Large intestine (tissue), 3 donors: Measurements from ENCODE around the gene KRT37. TPM values are rescaled to one million over a fixed set of nuclear protein-coding genes. Genes with fewer than 3 reads are reported as not detected.
"Not testable (repeated sequence)": the region's sequence is repeated elsewhere in the genome, so short reads cannot be mapped to it uniquely, and the experiment has no call there.

Experiments used
- DNase-seq, 2 donors: peaks; one replicate each; pipeline versions ENCODE4 v3.0.0 to v3.0.0-alpha.2; 2013
- H3K27ac ChIP-seq: one replicate; pipeline ENCODE4 v1.5.1; 2013; ENCODE audit warnings: low read length
- H3K27me3 ChIP-seq: 2 replicates; pipeline ENCODE4 v1.6.1; 2013; ENCODE audit warnings: low read length; ENCODE audit not compliant: control insufficient read depth, insufficient read depth
- H3K36me3 ChIP-seq: 2 replicates; pipeline ENCODE4 v1.6.1; 2013; ENCODE audit warnings: low read length; ENCODE audit not compliant: control insufficient read depth, insufficient read depth
- H3K4me1 ChIP-seq: one replicate; pipeline ENCODE4 v1.6.1; 2013; ENCODE audit warnings: low read length; ENCODE audit not compliant: control insufficient read depth, insufficient read depth
- H3K4me3 ChIP-seq: one replicate; pipeline ENCODE4 v1.5.1; 2013; ENCODE audit warnings: low read length
- H3K9me3 ChIP-seq: one replicate; pipeline ENCODE4 v1.6.1; 2013; ENCODE audit warnings: mild to moderate bottlenecking, low read depth, low read length, moderate library complexity; ENCODE audit not compliant: control insufficient read depth
- WGBS: methylation state at CpG from one replicate; pipeline ENCODE4 v1.1.5; 2013; ENCODE audit warnings: low lambda C conversion rate; ENCODE audit not compliant: insufficient coverage; 5-methylcytosine and 5-hydroxymethylcytosine counted together
- polyA plus RNA-seq: library from polyadenylated mRNA; unstranded; fragments of 120-200 nt; gene quantifications from one replicate; pipeline ENCODE4 v1.2.1, GENCODE V29; 2013

KRT37 gene
- polyA plus RNA-seq, 1 donor: not detected

- not testable (repeated sequence) for DNase-seq, H3K9me3 ChIP-seq
- WGBS: no CpG with 5 or more reads among the region's 7 CpGs
Measured at GRCh38 chr17:41380091-41380490, 44.3 kb downstream of the KRT37 start.

GRCh38 chr17:41377546-41377945 lies 46.8 kb downstream of the KRT37 start:
- no peaks in the 10 kb centered on the region for H3K9me3 ChIP-seq
- H3K36me3 ChIP-seq: no peaks in the 10 kb centered on the region
- H3K27ac ChIP-seq: no peak overlapping the region
- WGBS: no CpG with 5 or more reads among the region's 2 CpGs
- H3K27me3 ChIP-seq: peaks cover 7% of the 10 kb centered on the region
- no peak for DNase-seq
- H3K4me3 ChIP-seq: no peak overlapping the region
- no peaks in the 10 kb centered on the region for H3K4me1 ChIP-seq

More at GRCh38 chr17:41380091-41380490, 44.3 kb downstream of the KRT37 start:
- H3K36me3 ChIP-seq, H3K27ac ChIP-seq, H3K4me1 ChIP-seq, H3K4me3 ChIP-seq, H3K27me3 ChIP-seq: not testable (repeated sequence)

Other genes starting within 250 kb of the KRT37 start
- gene KRTAP4-2, start 246.4 kb downstream of the KRT37 start, polyA plus RNA-seq: not detected
- gene KRTAP4-1, start 239.7 kb downstream of the KRT37 start, polyA plus RNA-seq: not detected
- gene KRTAP9-1, start 234.7 kb downstream of the KRT37 start, polyA plus RNA-seq: not detected
- gene KRTAP9-2, start 197.9 kb downstream of the KRT37 start, polyA plus RNA-seq: not detected
- gene KRTAP9-3, start 192.1 kb downstream of the KRT37 start, polyA plus RNA-seq: not detected
- gene KRTAP9-8, start 186.6 kb downstream of the KRT37 start, polyA plus RNA-seq: not detected
- gene KRTAP9-4, start 174.9 kb downstream of the KRT37 start, polyA plus RNA-seq: not detected
- gene KRTAP9-9, start 169.2 kb downstream of the KRT37 start, polyA plus RNA-seq: not detected
- not detected for gene KRTAP9-6, start 159.2 kb downstream of the KRT37 start, polyA plus RNA-seq
- gene KRTAP9-7, start 148.9 kb downstream of the KRT37 start, polyA plus RNA-seq: not detected
- not detected for gene KRTAP29-1, start 121.7 kb downstream of the KRT37 start, polyA plus RNA-seq
- gene KRTAP16-1, start 115.3 kb downstream of the KRT37 start, polyA plus RNA-seq: not detected
- 0.07 TPM for gene KRTAP17-1, start 108.9 kb downstream of the KRT37 start, polyA plus RNA-seq
- not detected for gene KRT33A, start 73.8 kb downstream of the KRT37 start, polyA plus RNA-seq
- gene KRT33B, start 54.8 kb downstream of the KRT37 start, polyA plus RNA-seq: not detected
- gene KRT34, start 42.3 kb downstream of the KRT37 start, polyA plus RNA-seq: not detected
- not detected for gene KRT31, start 27.0 kb downstream of the KRT37 start, polyA plus RNA-seq
- not detected for gene KRT38, start 16.4 kb upstream of the KRT37 start, polyA plus RNA-seq
- gene KRT32, start 42.8 kb upstream of the KRT37 start, polyA plus RNA-seq: not detected
- gene KRT35, start 56.6 kb upstream of the KRT37 start, polyA plus RNA-seq: not detected
- gene KRT36, start 65.3 kb upstream of the KRT37 start, polyA plus RNA-seq: 0.03 TPM
- 0.94 TPM for gene KRT13, start 81.0 kb upstream of the KRT37 start, polyA plus RNA-seq
- gene KRT15, start 94.3 kb upstream of the KRT37 start, polyA plus RNA-seq: 0.79 TPM
- gene KRT19, start 103.7 kb upstream of the KRT37 start, polyA plus RNA-seq: 81.9 TPM
- not detected for gene KRT9, start 147.5 kb upstream of the KRT37 start, polyA plus RNA-seq
- gene KRT14, start 162.3 kb upstream of the KRT37 start, polyA plus RNA-seq: 0.07 TPM
- gene KRT16, start 188.2 kb upstream of the KRT37 start, polyA plus RNA-seq: not detected
- 1.1 TPM for gene KRT17, start 200.0 kb upstream of the KRT37 start, polyA plus RNA-seq